Endothelial cell of umbilical vein (primary cell): Measurements from ENCODE around the gene AMBP. TPM values are rescaled to one million over a fixed set of nuclear protein-coding genes. Genes with fewer than 3 reads are reported as not detected.

Source experiments
- BruUV-seq: library from RNA; stranded (reverse); fragments of 400-500 nt; replicated peaks from 2 replicates; lab custom pipeline; 2021; lab: Mats Ljungman, UMichigan
- CTCF ChIA-PET: fragments of 300-600, 350-600 bp; sonication (Branson Sonifier 250); formaldehyde crosslinking; loops from one replicate; lab custom pipeline; 2021; ENCODE audit warnings: antibody characterized with exemption, inconsistent platforms; lab: Charles Lee
- POLR2A ChIA-PET: fragments of 300-600, 350-600 bp; sonication (Branson Sonifier 250); formaldehyde crosslinking; loops from one replicate; lab custom pipeline; 2021; ENCODE audit warnings: antibody characterized with exemption, inconsistent platforms; lab: Charles Lee
- DNase-seq: peaks from one replicate; pipeline ENCODE4 v3.0.0-alpha.2; 2011; ENCODE audit warnings: low read depth, low spot score
- FAIRE-seq: peaks from 2 replicates; lab custom pipeline; 2011; peaks lifted over from hg19 to GRCh38; lab: Jason Lieb, UNC
- H2AFZ ChIP-seq: 2 replicates; pipeline ENCODE4 v1.6.0; 2012; ENCODE audit warnings: low read depth, low read length, control low read depth, inconsistent platforms
- H3K27ac ChIP-seq: 2 replicates; pipeline ENCODE4 v1.5.1; 2011; ENCODE audit warnings: low read depth, mild to moderate bottlenecking, control low read depth, low read length, moderate library complexity; ENCODE audit not compliant: insufficient read depth
- H3K27me3 ChIP-seq, 2 experiments: 2 replicates each; pipeline versions ENCODE4 v1.6.0 to v1.6.1; 2011; ENCODE audit warnings: low read length in 2 of 2, mixed read lengths in 1 of 2; ENCODE audit not compliant: control insufficient read depth in 2 of 2, insufficient read depth in 2 of 2
- H3K36me3 ChIP-seq, 2 experiments: 2 replicates in 1 of 2; 3 replicates in 1 of 2; pipeline ENCODE4 v1.5.1; 2011; ENCODE audit warnings: low read length in 2 of 2, mild to moderate bottlenecking in 1 of 2, moderate library complexity in 1 of 2; ENCODE audit not compliant: control insufficient read depth in 2 of 2, insufficient read depth in 2 of 2; ENCODE audit errors: extremely low read depth in 1 of 2
- H3K4me1 ChIP-seq: 3 replicates; pipeline ENCODE4 v1.5.1; 2011; ENCODE audit warnings: mild to moderate bottlenecking, low read length; ENCODE audit not compliant: control insufficient read depth, insufficient read depth; ENCODE audit errors: extremely low read depth
- H3K4me2 ChIP-seq: 2 replicates; pipeline ENCODE4 v1.6.1; 2011; ENCODE audit warnings: low read length, control low read depth, mixed read lengths; ENCODE audit not compliant: insufficient read depth
- H3K4me3 ChIP-seq, 3 experiments: fragments of 200-600 bp in 1 of 3; sonication (generic), shearing (Covaris generic) in 1 of 3; replicated peaks in 1 of 3; 2 replicates each; pipeline ENCODE4 v1.5.1; 2011 to 2016; ENCODE audit warnings: control low read depth in 3 of 3, low read length in 3 of 3, mild to moderate bottlenecking in 2 of 3, inconsistent platforms in 1 of 3, low read depth in 1 of 3, moderate library complexity in 1 of 3; ENCODE audit not compliant: insufficient read depth in 1 of 3
- H3K79me2 ChIP-seq: 2 replicates; pipeline ENCODE4 v1.6.0; 2012; ENCODE audit warnings: low read length, inconsistent platforms; ENCODE audit not compliant: control insufficient read depth, insufficient read depth
- H3K9ac ChIP-seq: replicated peaks from 2 replicates; pipeline ENCODE3; 2011; ENCODE audit warnings: low read length, control low read depth; ENCODE audit not compliant: insufficient read depth; ENCODE audit errors: extremely low read depth
- H3K9me1 ChIP-seq: replicated peaks from 3 replicates; pipeline ENCODE4 v1.6.0; 2011; ENCODE audit warnings: mild to moderate bottlenecking, low read length; ENCODE audit not compliant: control insufficient read depth, insufficient read depth; ENCODE audit errors: extremely low read depth
- H3K9me3 ChIP-seq: replicated peaks from 2 replicates; pipeline ENCODE4 v1.5.1; 2012; ENCODE audit warnings: low read length, inconsistent platforms; ENCODE audit not compliant: control insufficient read depth, insufficient read depth
- H4K20me1 ChIP-seq: replicated peaks from 2 replicates; pipeline ENCODE3; 2011; ENCODE audit warnings: mild to moderate bottlenecking, low read length; ENCODE audit not compliant: control insufficient read depth, insufficient read depth; ENCODE audit errors: extremely low read depth
- CTCF ChIP-seq, 2 donors: IDR thresholded peaks; 1 replicate in 1 of 2; 2 replicates in 1 of 2; pipeline ENCODE4 v1.5.1; 2011; ENCODE audit warnings: low read length in 2 of 2, mild to moderate bottlenecking in 2 of 2, moderate library complexity in 2 of 2, control low read depth in 1 of 2, inconsistent platforms in 1 of 2, low read depth in 1 of 2; ENCODE audit not compliant: insufficient read depth in 1 of 2; ENCODE audit errors: extremely low read depth in 1 of 2
- EZH2 ChIP-seq: IDR thresholded peaks from 2 replicates; pipeline ENCODE4 v1.6.1; 2012; ENCODE audit warnings: borderline replicate concordance, low read depth, mild to moderate bottlenecking, moderate library complexity, low read length, inconsistent platforms; ENCODE audit not compliant: severe bottlenecking
- FOS ChIP-seq: IDR thresholded peaks from 2 replicates; pipeline ENCODE4 v1.6.1; 2011; ENCODE audit warnings: mild to moderate bottlenecking, low read length, moderate library complexity, borderline replicate concordance; ENCODE audit not compliant: insufficient read depth
- GATA2 ChIP-seq: IDR thresholded peaks from 2 replicates; pipeline ENCODE4 v1.7.0; 2011; ENCODE audit warnings: low read depth, mild to moderate bottlenecking, moderate library complexity, mixed read lengths, low read length; ENCODE audit not compliant: insufficient read length, insufficient read depth
- JUN ChIP-seq: IDR thresholded peaks from 2 replicates; pipeline ENCODE4 v1.6.1; 2011; ENCODE audit warnings: borderline replicate concordance, low read depth; ENCODE audit not compliant: insufficient read length, insufficient read depth
- MAX ChIP-seq: IDR thresholded peaks from 2 replicates; pipeline ENCODE4 v1.6.1; 2011; ENCODE audit not compliant: insufficient read depth, insufficient read length
- MYC ChIP-seq: IDR thresholded peaks from one replicate; pipeline ENCODE4 v1.6.1; 2011; ENCODE audit warnings: mild to moderate bottlenecking, low read depth, low read length
- POLR2A ChIP-seq: IDR thresholded peaks from 2 replicates; pipeline ENCODE4 v1.6.1; 2012; ENCODE audit warnings: low read depth, mild to moderate bottlenecking, control low read depth, low read length
- POLR2AphosphoS5 ChIP-seq: IDR thresholded peaks from 2 replicates; pipeline ENCODE4 v1.6.1; 2012; ENCODE audit warnings: low read depth, mild to moderate bottlenecking, control low read depth, low read length, moderate library complexity; ENCODE audit not compliant: insufficient read depth
- dilution Hi-C: fragments of 300-500 bp; cut with MboI; formaldehyde crosslinking; loops from one replicate; pipeline ENCODE4 v1.15.0; 2019; ENCODE audit warnings: low sequenced_read_pairs; ENCODE audit not compliant: extremely low pct_ligation_motif_present
- intact Hi-C: fragments of 100-400 bp; cut with micrococcal nuclease; formaldehyde crosslinking; loops from one replicate; pipeline ENCODE4 v1.10.0; 2022
- polyA plus RNA-seq, 4 experiments: library from polyadenylated mRNA; depleted of rRNA in 3 of 4; stranded (reverse) in 3 of 4; unstranded in 1 of 4; fragments of >200 nt; gene quantifications; 2 replicates each; pipeline versions ENCODE4 v1.2.1 to v1.2.3, GENCODE V29; 2011 to 2012; ENCODE audit warnings: missing spikeins in 1 of 4
- total RNA-seq: library from RNA; stranded (reverse); gene quantifications from 2 replicates; pipeline ENCODE4 v1.2.3, GENCODE V29; 2021

The AMBP gene
- total and polyA plus RNA-seq, 2 donors (not counting 3 experiments of a cell fraction or from before 2014, with no cell fraction given): not detected

GRCh38 chr9:114031037-114031630 lies 47.0 kb downstream of the AMBP start:
- no peaks in the 10 kb centered on the region for H3K79me2 ChIP-seq
- no peak overlapping the region for H3K27ac ChIP-seq
- no TSS peak for BruUV-seq
- no peaks in the 10 kb centered on the region for H4K20me1 ChIP-seq
- peaks cover 6% of the 10 kb centered on the region for H3K4me1 ChIP-seq
- H3K36me3 ChIP-seq: peaks cover 24 to 60% of the 10 kb centered on the region in 2 experiments
- no peak for DNase-seq
- CTCF ChIA-PET: no interaction called here
- H3K4me3 ChIP-seq: no peak overlapping the region
- no peak for FAIRE-seq
- no peak for TF ChIP-seq FOS
- TF ChIP-seq MYC: no peak
- TF ChIP-seq EZH2: no peak
- TF ChIP-seq POLR2AphosphoS5: no peak
- TF ChIP-seq MAX: no peak
- TF ChIP-seq CTCF (IDR thresholded peaks at IDR 0.05; ENCODE audit: extremely low read depth in 1 of 2, insufficient read depth in 1 of 2, low read depth in 1 of 2, low read length in 2 of 2): no peak
- no peak for TF ChIP-seq JUN
- TF ChIP-seq POLR2A: no peak
- no peak for TF ChIP-seq GATA2
- POLR2A ChIA-PET: no interaction called here
- dilution Hi-C loops: no loop called here
- no peaks in the 10 kb centered on the region for H3K9me3 ChIP-seq
- H3K27me3 ChIP-seq: no peaks in the 10 kb centered on the region
- no peak overlapping the region for H3K4me2 ChIP-seq
- H2AFZ ChIP-seq: no peak overlapping the region
- no peaks in the 10 kb centered on the region for H3K9me1 ChIP-seq
- H3K9ac ChIP-seq: no peak overlapping the region
- intact Hi-C loops: no loop called here
